ENCODE measurements around the gene SAV1. TPM values are rescaled to one million over a fixed set of nuclear protein-coding genes. Genes with fewer than 3 reads are reported as not detected.
A peak's percentile ranks its signal among the peaks of the same experiment; 100 is the strongest.

SAV1 gene
- polyA plus RNA-seq, 2 of the 4 experiments (the other 2 are of a cell fraction), result 20.3 TPM

- ChIA-PET CTCF (no interaction called here), POLR2A (no interaction called here)
- no peak for ATAC-seq
- no peak for FAIRE-seq
- no peak for DNase-seq (ENCODE audit: low read depth in 1 of 2, low spot score in 1 of 2)
- Histone ChIP-seq H3K27ac (no peak overlapping the region), H3K4me3 (no peak overlapping the region), H3K4me2 (no peak overlapping the region), H3K9me3 (no peaks in the 10 kb centered on the region), H3K4me1 (no peaks in the 10 kb centered on the region)
- 56% methylated on average over 7 of the region's 7 CpGs for WGBS (ENCODE audit: missing lambda C conversion rate)
- no peak for TF ChIP-seq MAZ (IDR thresholded peaks at IDR 0.05; ENCODE audit: borderline replicate concordance, low read depth, low read length)
- no peak for TF ChIP-seq ZFP36 (IDR thresholded peaks at IDR 0.05; ENCODE audit: borderline replicate concordance, partially characterized antibody)
- TF ChIP-seq HEYL (CRISPR knock-in tag; IDR thresholded peaks at IDR 0.05), result no peak
- no peak for TF ChIP-seq FOSL2 (IDR thresholded peaks at IDR 0.05)
- TF ChIP-seq FOSL2 (CRISPR knock-in tag; IDR thresholded peaks at IDR 0.05), result no peak
- no peak for TF ChIP-seq FOSB (CRISPR knock-in tag; IDR thresholded peaks at IDR 0.05)
- TF ChIP-seq ZSCAN20 (CRISPR knock-in tag; IDR thresholded peaks at IDR 0.05), result no peak
- no peak for TF ChIP-seq HDAC2 (IDR thresholded peaks at IDR 0.05)
- no peak for TF ChIP-seq ESRRA (IDR thresholded peaks at IDR 0.05; ENCODE audit: borderline replicate concordance, low read length)
- TF ChIP-seq NR3C1 (IDR thresholded peaks at IDR 0.05), result no peak
- no peak for TF ChIP-seq PBX3 (IDR thresholded peaks at IDR 0.05)
- no peak for TF ChIP-seq BHLHE40 (IDR thresholded peaks at IDR 0.05; ENCODE audit: low read depth, low read length)
- TF ChIP-seq GATA3 (IDR thresholded peaks at IDR 0.05; ENCODE audit: borderline replicate concordance), result no peak
- TF ChIP-seq POLR2AphosphoS2 (conservative IDR thresholded peaks at IDR 0.05; ENCODE audit: low read length), result no peak
- TF ChIP-seq KDM1A (IDR thresholded peaks at IDR 0.05; ENCODE audit: low read depth), result no peak
- TF ChIP-seq RNF2 (IDR thresholded peaks at IDR 0.05; ENCODE audit: borderline replicate concordance, low read depth), result no peak
- no peak for TF ChIP-seq REST (IDR thresholded peaks at IDR 0.05)
- no peak for TF ChIP-seq ATOH8 (CRISPR knock-in tag; IDR thresholded peaks at IDR 0.05; ENCODE audit: low read depth)
Observed at GRCh38 chr14:50717811-50718210, 49.7 kb upstream of the SAV1 start.

GRCh38 chr14:50714450-50715073, 46.5 kb upstream of the SAV1 start:
- no peak overlapping the region for H3K4me3 ChIP-seq
- ChIA-PET POLR2A (interaction anchor here (0.6 to 0.7 kb wide), 2 partner anchors 46 to 48 kb away, joined by 3 read pairs; partner anchors contain the start of gene SAV1), CTCF (interaction anchor here (0.6 to 1.6 kb wide), 5 partner anchors 10 to 107 kb away, joined by 3 to 6 read pairs (median 4); no protein-coding TSS in a partner anchor)
- TF ChIP-seq CTCF (IDR thresholded peaks at IDR 0.05) (peak; percentile 26; the same call in 2 of the 3 replicates), RAD21 (conservative IDR thresholded peaks at IDR 0.05 in 1 of 2, IDR thresholded peaks at IDR 0.05 in 1 of 2) (peak; percentile 17 to 33; a peak in 1 of 5 replicates), USF2 (IDR thresholded peaks at IDR 0.05) (no peak)
- 59% methylated on average over 2 of the region's 2 CpGs for WGBS (ENCODE audit: missing lambda C conversion rate)
- no peaks in the 10 kb centered on the region for H3K9me3 ChIP-seq
- H3K27ac ChIP-seq, result no peak overlapping the region
- ATAC-seq (peak in 1 of 2 experiments; percentile 70; a peak in 3 of 6 replicates), DNase-seq (ENCODE audit: low read depth in 1 of 2, low spot score in 1 of 2) (peak in 1 of 2 experiments; percentile 13), FAIRE-seq (no peak)
- no peaks in the 10 kb centered on the region for H3K4me1 ChIP-seq
- H3K4me2 ChIP-seq, result no peak overlapping the region
